ENCODE results near the gene COL17A1. TPM values are rescaled to one million over a fixed set of nuclear protein-coding genes. Genes with fewer than 3 reads are reported as not detected.
A peak's percentile ranks its signal among the peaks of the same experiment; 100 is the strongest.

COL17A1 gene
- total and polyA plus RNA-seq, 4 donors = 0.28 to 1.5 (median 1.2) TPM

GRCh38 chr10:104103956-104104355, 18.3 kb upstream of the COL17A1 start:
- DNase-seq = no peak
- Histone ChIP-seq H3K9me3 (ENCODE audit: control insufficient read depth, low read length) (no peaks in the 10 kb centered on the region), H3K27ac (ENCODE audit: low read depth in 1 of 2, low read length in 2 of 2) (no peak overlapping the region), H3K4me3 (ENCODE audit: low read length in 2 of 2) (no peak overlapping the region), H3K4me1 (ENCODE audit: control insufficient read depth in 1 of 2, insufficient read depth in 2 of 2, low read length in 2 of 2) (peaks cover 0 to 11% of the 10 kb centered on the region in 2 donors), H3K36me3 (ENCODE audit: control insufficient read depth in 1 of 2, insufficient read depth in 2 of 2, low read length in 1 of 2) (no peaks in the 10 kb centered on the region), H3K27me3 (ENCODE audit: control insufficient read depth in 1 of 2, insufficient read depth in 2 of 2, low read length in 1 of 2) (no peaks in the 10 kb centered on the region)
- ATAC-seq (ENCODE audit: low FRiP score) = no peak
- 71 to 74% methylated on average over 1 of the region's 1 CpG for WGBS, 2 donors
- intact Hi-C loops (cut with DNase I) = no loop called here

- no peak overlapping the region for H3K4me3 ChIP-seq (ENCODE audit: low read length in 2 of 2)
- ATAC-seq (ENCODE audit: low FRiP score) (no peak), DNase-seq (no peak)
- no peaks in the 10 kb centered on the region for H3K27me3 ChIP-seq (ENCODE audit: control insufficient read depth in 1 of 2, insufficient read depth in 2 of 2, low read length in 1 of 2)
- peaks cover 0 to 11% of the 10 kb centered on the region in 2 donors for H3K4me1 ChIP-seq (ENCODE audit: control insufficient read depth in 1 of 2, insufficient read depth in 2 of 2, low read length in 2 of 2)
- no peaks in the 10 kb centered on the region for H3K36me3 ChIP-seq (ENCODE audit: control insufficient read depth in 1 of 2, insufficient read depth in 2 of 2, low read length in 1 of 2)
- intact Hi-C loops (cut with DNase I) = no loop called here
- no peak overlapping the region for H3K27ac ChIP-seq (ENCODE audit: low read depth in 1 of 2, low read length in 2 of 2)
- WGBS, 2 donors = 38 to 50% methylated on average over 1 of the region's 1 CpG
- no peaks in the 10 kb centered on the region for H3K9me3 ChIP-seq (ENCODE audit: control insufficient read depth, low read length)
These were observed 16.2 kb upstream of the COL17A1 start for GRCh38 chr10:104101902-104102301.

- Histone ChIP-seq H3K36me3 (ENCODE audit: control insufficient read depth in 1 of 2, insufficient read depth in 2 of 2, low read length in 1 of 2) (no peaks in the 10 kb centered on the region), H3K4me1 (ENCODE audit: control insufficient read depth in 1 of 2, insufficient read depth in 2 of 2, low read length in 2 of 2) (peaks cover 0 to 11% of the 10 kb centered on the region in 2 donors), H3K27me3 (ENCODE audit: control insufficient read depth in 1 of 2, insufficient read depth in 2 of 2, low read length in 1 of 2) (no peaks in the 10 kb centered on the region), H3K9me3 (ENCODE audit: control insufficient read depth, low read length) (no peaks in the 10 kb centered on the region), H3K4me3 (ENCODE audit: low read length in 2 of 2) (no peak overlapping the region), H3K27ac (ENCODE audit: low read depth in 1 of 2, low read length in 2 of 2) (peak overlapping the region in 1 of 2 donors; percentile 28)
- ATAC-seq (ENCODE audit: low FRiP score) = no peak
- intact Hi-C loops (cut with DNase I) = no loop called here
- no peak for DNase-seq
- 0% methylated on average over 1 of the region's 1 CpG for WGBS, 2 donors
These were observed 15.1 kb upstream of the COL17A1 start for GRCh38 chr10:104100795-104101194.

DNA sequence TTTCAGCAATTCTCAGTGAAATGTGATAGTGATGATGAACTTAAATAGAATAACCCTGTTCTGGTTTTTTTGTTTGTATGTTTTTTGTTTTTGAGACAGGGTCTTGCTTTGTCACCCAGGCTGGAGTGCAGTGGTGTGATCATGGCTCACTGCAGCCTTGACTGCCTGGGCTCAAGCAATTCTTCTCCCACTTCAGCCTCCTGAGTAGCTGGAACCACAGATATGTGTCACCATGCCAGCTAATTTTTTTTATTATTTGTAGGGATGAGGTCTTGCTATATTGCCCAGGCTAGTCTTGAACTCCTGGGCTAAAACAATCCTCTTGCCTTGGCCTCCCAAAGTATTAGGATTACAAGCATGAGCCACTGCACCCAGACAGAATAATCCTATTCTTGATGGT, 14.3 kb upstream of the COL17A1 start:
- DNase-seq (no peak), ATAC-seq (ENCODE audit: low FRiP score) (no peak)
- no peaks in the 10 kb centered on the region for H3K36me3 ChIP-seq (ENCODE audit: control insufficient read depth in 1 of 2, insufficient read depth in 2 of 2, low read length in 1 of 2)
- intact Hi-C loops (cut with DNase I) = no loop called here
- H3K27me3 ChIP-seq (ENCODE audit: control insufficient read depth in 1 of 2, insufficient read depth in 2 of 2, low read length in 1 of 2) = no peaks in the 10 kb centered on the region
- peaks cover 0 to 11% of the 10 kb centered on the region in 2 donors for H3K4me1 ChIP-seq (ENCODE audit: control insufficient read depth in 1 of 2, insufficient read depth in 2 of 2, low read length in 2 of 2)
- H3K9me3 ChIP-seq (ENCODE audit: control insufficient read depth, low read length) = no peaks in the 10 kb centered on the region
- no peak overlapping the region for H3K27ac ChIP-seq (ENCODE audit: low read depth in 1 of 2, low read length in 2 of 2)
- no peak overlapping the region for H3K4me3 ChIP-seq (ENCODE audit: low read length in 2 of 2)

GRCh38 chr10:104099269-104099668, 13.6 kb upstream of the COL17A1 start:
- 91 to 92% methylated on average over 3 of the region's 3 CpGs for WGBS, 2 donors
- no peak overlapping the region for H3K4me3 ChIP-seq (ENCODE audit: low read length in 2 of 2)
- no peaks in the 10 kb centered on the region for H3K36me3 ChIP-seq (ENCODE audit: control insufficient read depth in 1 of 2, insufficient read depth in 2 of 2, low read length in 1 of 2)
- no peak for DNase-seq
- H3K27me3 ChIP-seq (ENCODE audit: control insufficient read depth in 1 of 2, insufficient read depth in 2 of 2, low read length in 1 of 2) = no peaks in the 10 kb centered on the region
- peaks cover 0 to 11% of the 10 kb centered on the region in 2 donors for H3K4me1 ChIP-seq (ENCODE audit: control insufficient read depth in 1 of 2, insufficient read depth in 2 of 2, low read length in 2 of 2)
- no peak overlapping the region for H3K27ac ChIP-seq (ENCODE audit: low read depth in 1 of 2, low read length in 2 of 2)
- intact Hi-C loops (cut with DNase I) = no loop called here
- no peak for ATAC-seq (ENCODE audit: low FRiP score)
- no peaks in the 10 kb centered on the region for H3K9me3 ChIP-seq (ENCODE audit: control insufficient read depth, low read length)

GRCh38 chr10:104098358-104098925, 12.8 kb upstream of the COL17A1 start:
- no peaks in the 10 kb centered on the region for H3K36me3 ChIP-seq (ENCODE audit: control insufficient read depth in 1 of 2, insufficient read depth in 2 of 2, low read length in 1 of 2)
- no peaks in the 10 kb centered on the region for H3K27me3 ChIP-seq (ENCODE audit: control insufficient read depth in 1 of 2, insufficient read depth in 2 of 2, low read length in 1 of 2)
- intact Hi-C loops (cut with DNase I) = no loop called here
- ATAC-seq (ENCODE audit: low FRiP score) (no peak), DNase-seq (no peak)
- H3K9me3 ChIP-seq (ENCODE audit: control insufficient read depth, low read length) = no peaks in the 10 kb centered on the region
- H3K27ac ChIP-seq (ENCODE audit: low read depth in 1 of 2, low read length in 2 of 2) = no peak overlapping the region
- peaks cover 0 to 11% of the 10 kb centered on the region in 2 donors for H3K4me1 ChIP-seq (ENCODE audit: control insufficient read depth in 1 of 2, insufficient read depth in 2 of 2, low read length in 2 of 2)
- no peak overlapping the region for H3K4me3 ChIP-seq (ENCODE audit: low read length in 2 of 2)
- 95 to 98% methylated on average over 4 of the region's 4 CpGs for WGBS, 2 donors

- Histone ChIP-seq H3K4me1 (ENCODE audit: control insufficient read depth in 1 of 2, insufficient read depth in 2 of 2, low read length in 2 of 2) (peaks cover 0 to 7% of the 10 kb centered on the region in 2 donors), H3K36me3 (ENCODE audit: control insufficient read depth in 1 of 2, insufficient read depth in 2 of 2, low read length in 1 of 2) (no peaks in the 10 kb centered on the region), H3K4me3 (ENCODE audit: low read length in 2 of 2) (no peak overlapping the region), H3K27ac (ENCODE audit: low read depth in 1 of 2, low read length in 2 of 2) (no peak overlapping the region), H3K27me3 (ENCODE audit: control insufficient read depth in 1 of 2, insufficient read depth in 2 of 2, low read length in 1 of 2) (no peaks in the 10 kb centered on the region), H3K9me3 (ENCODE audit: control insufficient read depth, low read length) (no peaks in the 10 kb centered on the region)
- DNase-seq (no peak), ATAC-seq (ENCODE audit: low FRiP score) (no peak)
- intact Hi-C loops (cut with DNase I) = no loop called here
- WGBS, 2 donors = 88 to 90% methylated on average over 2 of the region's 2 CpGs
These were observed 11.0 kb upstream of the COL17A1 start for GRCh38 chr10:104096692-104097091.

- no peak for DNase-seq
- Histone ChIP-seq H3K4me1 (ENCODE audit: control insufficient read depth in 1 of 2, insufficient read depth in 2 of 2, low read length in 2 of 2) (no peaks in the 10 kb centered on the region), H3K27ac (ENCODE audit: low read depth in 1 of 2, low read length in 2 of 2) (no peak overlapping the region), H3K27me3 (ENCODE audit: control insufficient read depth in 1 of 2, insufficient read depth in 2 of 2, low read length in 1 of 2) (no peaks in the 10 kb centered on the region), H3K36me3 (ENCODE audit: control insufficient read depth in 1 of 2, insufficient read depth in 2 of 2, low read length in 1 of 2) (no peaks in the 10 kb centered on the region), H3K4me3 (ENCODE audit: low read length in 2 of 2) (no peak overlapping the region), H3K9me3 (ENCODE audit: control insufficient read depth, low read length) (no peaks in the 10 kb centered on the region)
- intact Hi-C loops (cut with DNase I) = no loop called here
- ATAC-seq (ENCODE audit: low FRiP score) = no peak
These were observed 7.1 kb upstream of the COL17A1 start for GRCh38 chr10:104092749-104093148.

- DNase-seq (no peak), ATAC-seq (ENCODE audit: low FRiP score) (no peak)
- intact Hi-C loops (cut with DNase I) = no loop called here
- H3K27ac ChIP-seq (ENCODE audit: low read depth in 1 of 2, low read length in 2 of 2) = no peak overlapping the region
- no peaks in the 10 kb centered on the region for H3K36me3 ChIP-seq (ENCODE audit: control insufficient read depth in 1 of 2, insufficient read depth in 2 of 2, low read length in 1 of 2)
- WGBS, 2 donors = 57 to 58% methylated on average over 2 of the region's 2 CpGs
- H3K27me3 ChIP-seq (ENCODE audit: control insufficient read depth in 1 of 2, insufficient read depth in 2 of 2, low read length in 1 of 2) = no peaks in the 10 kb centered on the region
- H3K9me3 ChIP-seq (ENCODE audit: control insufficient read depth, low read length) = no peaks in the 10 kb centered on the region
- H3K4me3 ChIP-seq (ENCODE audit: low read length in 2 of 2) = no peak overlapping the region
- no peaks in the 10 kb centered on the region for H3K4me1 ChIP-seq (ENCODE audit: control insufficient read depth in 1 of 2, insufficient read depth in 2 of 2, low read length in 2 of 2)
These were observed 4.9 kb upstream of the COL17A1 start for GRCh38 chr10:104090611-104091010.

All from aorta (tissue), 5 donors.